ENCODE measurements around the gene STK24.

Gene STK24

GRCh38 chr13:98473788-98474144 is 103.1 kb downstream of the STK24 start:
- Histone ChIP-seq H4K91ac (ENCODE audit: low read depth, low read length) (no peak overlapping the region), H3K14ac (ENCODE audit: low read length) (no peak overlapping the region), H3K79me2 (ENCODE audit: control insufficient read depth, insufficient read depth, low read length, poor library complexity) (peaks cover 4% of the 10 kb centered on the region), H2BK120ac (ENCODE audit: insufficient read depth, low read length, poor library complexity) (no peak overlapping the region), H3K4me3 (ENCODE audit: low read depth, low read length) (no peak overlapping the region), H4K8ac (ENCODE audit: low read depth, low read length) (no peak overlapping the region), H3K4me1 (ENCODE audit: control insufficient read depth in 1 of 2, insufficient read depth in 2 of 2, low read length in 2 of 2) (peaks cover 12 to 21% of the 10 kb centered on the region in 2 experiments), H4K12ac (ENCODE audit: low read depth, low read length) (peak overlapping the region; percentile 39), H3K23ac (ENCODE audit: low read length) (no peak overlapping the region), H3K79me1 (ENCODE audit: low read length) (peaks cover 6% of the 10 kb centered on the region), H3K27ac (ENCODE audit: low read depth, low read length) (no peak overlapping the region), H2AFZ (ENCODE audit: insufficient read depth, low read length, poor library complexity) (no peak overlapping the region), H3K4ac (ENCODE audit: low read depth, low read length) (no peak overlapping the region), H3K9me3 (ENCODE audit: insufficient read depth, low read depth, low read length) (no peaks in the 10 kb centered on the region), H3K9ac (ENCODE audit: low read length) (no peak overlapping the region), H3K4me2 (ENCODE audit: low read length) (no peak overlapping the region), H2BK5ac (ENCODE audit: low read depth, low read length, poor library complexity) (no peak overlapping the region), H3K18ac (ENCODE audit: low read length) (no peak overlapping the region), H2BK12ac (ENCODE audit: low read length) (no peak overlapping the region), H2AK5ac (ENCODE audit: low read length) (no peak overlapping the region), H3K36me3 (ENCODE audit: control insufficient read depth in 1 of 2, insufficient read depth in 2 of 2, low read length in 2 of 2) (peaks cover 26 to 28% of the 10 kb centered on the region in 2 experiments), H3K27me3 (ENCODE audit: insufficient read depth, low read length) (no peaks in the 10 kb centered on the region)
- no CpG with 5 or more reads among the region's 7 CpGs for WGBS (ENCODE audit: extremely low coverage, insufficient coverage, insufficient read length)
- no peak for DNase-seq

GRCh38 chr13:98473135-98473787 is 103.6 kb downstream of the STK24 start:
- Histone ChIP-seq H3K4me2 (ENCODE audit: low read length) (no peak overlapping the region), H2BK12ac (ENCODE audit: low read length) (no peak overlapping the region), H2AFZ (ENCODE audit: insufficient read depth, low read length, poor library complexity) (no peak overlapping the region), H2AK5ac (ENCODE audit: low read length) (no peak overlapping the region), H3K4me3 (ENCODE audit: low read depth, low read length) (no peak overlapping the region), H3K18ac (ENCODE audit: low read length) (peak overlapping the region; percentile 59), H3K79me1 (ENCODE audit: low read length) (peaks cover 5% of the 10 kb centered on the region), H3K9ac (ENCODE audit: low read length) (no peak overlapping the region), H3K4ac (ENCODE audit: low read depth, low read length) (no peak overlapping the region), H2BK5ac (ENCODE audit: low read depth, low read length, poor library complexity) (no peak overlapping the region), H3K36me3 (ENCODE audit: control insufficient read depth in 1 of 2, insufficient read depth in 2 of 2, low read length in 2 of 2) (peaks cover 29 to 31% of the 10 kb centered on the region in 2 experiments), H3K27me3 (ENCODE audit: insufficient read depth, low read length) (no peaks in the 10 kb centered on the region), H3K79me2 (ENCODE audit: control insufficient read depth, insufficient read depth, low read length, poor library complexity) (peaks cover 3% of the 10 kb centered on the region), H4K12ac (ENCODE audit: low read depth, low read length) (peak overlapping the region; percentile 39), H3K23ac (ENCODE audit: low read length) (no peak overlapping the region), H2BK120ac (ENCODE audit: insufficient read depth, low read length, poor library complexity) (no peak overlapping the region), H3K27ac (ENCODE audit: low read depth, low read length) (no peak overlapping the region), H3K9me3 (ENCODE audit: insufficient read depth, low read depth, low read length) (no peaks in the 10 kb centered on the region), H4K91ac (ENCODE audit: low read depth, low read length) (no peak overlapping the region), H3K14ac (ENCODE audit: low read length) (no peak overlapping the region), H3K4me1 (ENCODE audit: control insufficient read depth in 1 of 2, insufficient read depth in 2 of 2, low read length in 2 of 2) (peaks cover 8 to 18% of the 10 kb centered on the region in 2 experiments), H4K8ac (ENCODE audit: low read depth, low read length) (no peak overlapping the region)
- no peak for DNase-seq
- WGBS (ENCODE audit: extremely low coverage, insufficient coverage, insufficient read length): no CpG with 5 or more reads among the region's 5 CpGs

- no peak overlapping the region for H2AK5ac ChIP-seq (ENCODE audit: low read length)
- no peaks in the 10 kb centered on the region for H3K27me3 ChIP-seq (ENCODE audit: insufficient read depth, low read length)
- no peak overlapping the region for H3K18ac ChIP-seq (ENCODE audit: low read length)
- H3K4me3 ChIP-seq (ENCODE audit: low read depth, low read length): no peak overlapping the region
- no peak overlapping the region for H4K12ac ChIP-seq (ENCODE audit: low read depth, low read length)
- no peak overlapping the region for H4K8ac ChIP-seq (ENCODE audit: low read depth, low read length)
- no peak overlapping the region for H3K23ac ChIP-seq (ENCODE audit: low read length)
- peaks cover 7 to 14% of the 10 kb centered on the region in 2 experiments for H3K4me1 ChIP-seq (ENCODE audit: control insufficient read depth in 1 of 2, insufficient read depth in 2 of 2, low read length in 2 of 2)
- WGBS (ENCODE audit: extremely low coverage, insufficient coverage, insufficient read length): no CpG with 5 or more reads among the region's 10 CpGs
- peaks cover 32 to 35% of the 10 kb centered on the region in 2 experiments for H3K36me3 ChIP-seq (ENCODE audit: control insufficient read depth in 1 of 2, insufficient read depth in 2 of 2, low read length in 2 of 2)
- no peak overlapping the region for H3K14ac ChIP-seq (ENCODE audit: low read length)
- H3K4ac ChIP-seq (ENCODE audit: low read depth, low read length): no peak overlapping the region
- H3K9ac ChIP-seq (ENCODE audit: low read length): no peak overlapping the region
- H3K27ac ChIP-seq (ENCODE audit: low read depth, low read length): no peak overlapping the region
- no peaks in the 10 kb centered on the region for H3K9me3 ChIP-seq (ENCODE audit: insufficient read depth, low read depth, low read length)
- H3K79me2 ChIP-seq (ENCODE audit: control insufficient read depth, insufficient read depth, low read length, poor library complexity): peaks cover 2% of the 10 kb centered on the region
- H2AFZ ChIP-seq (ENCODE audit: insufficient read depth, low read length, poor library complexity): no peak overlapping the region
- peaks cover 4% of the 10 kb centered on the region for H3K79me1 ChIP-seq (ENCODE audit: low read length)
- no peak overlapping the region for H2BK120ac ChIP-seq (ENCODE audit: insufficient read depth, low read length, poor library complexity)
- no peak overlapping the region for H4K91ac ChIP-seq (ENCODE audit: low read depth, low read length)
- DNase-seq: no peak
- H3K4me2 ChIP-seq (ENCODE audit: low read length): no peak overlapping the region
- H2BK5ac ChIP-seq (ENCODE audit: low read depth, low read length, poor library complexity): no peak overlapping the region
- no peak overlapping the region for H2BK12ac ChIP-seq (ENCODE audit: low read length)
Observed at GRCh38 chr13:98471934-98472333, 105.0 kb downstream of the STK24 start.

GRCh38 chr13:98470920-98471319 is 106.0 kb downstream of the STK24 start:
- Histone ChIP-seq H3K4me1 (ENCODE audit: control insufficient read depth in 1 of 2, insufficient read depth in 2 of 2, low read length in 2 of 2) (peaks cover 0 to 6% of the 10 kb centered on the region in 2 experiments), H2AK5ac (ENCODE audit: low read length) (no peak overlapping the region), H4K12ac (ENCODE audit: low read depth, low read length) (no peak overlapping the region), H3K9ac (ENCODE audit: low read length) (no peak overlapping the region), H3K79me2 (ENCODE audit: control insufficient read depth, insufficient read depth, low read length, poor library complexity) (no peaks in the 10 kb centered on the region), H3K27ac (ENCODE audit: low read depth, low read length) (no peak overlapping the region), H3K9me3 (ENCODE audit: insufficient read depth, low read depth, low read length) (no peaks in the 10 kb centered on the region), H3K79me1 (ENCODE audit: low read length) (no peaks in the 10 kb centered on the region), H3K4me2 (ENCODE audit: low read length) (no peak overlapping the region), H2BK5ac (ENCODE audit: low read depth, low read length, poor library complexity) (no peak overlapping the region), H3K27me3 (ENCODE audit: insufficient read depth, low read length) (no peaks in the 10 kb centered on the region), H3K23ac (ENCODE audit: low read length) (no peak overlapping the region), H4K8ac (ENCODE audit: low read depth, low read length) (no peak overlapping the region), H2BK120ac (ENCODE audit: insufficient read depth, low read length, poor library complexity) (no peak overlapping the region), H4K91ac (ENCODE audit: low read depth, low read length) (no peak overlapping the region), H2BK12ac (ENCODE audit: low read length) (no peak overlapping the region), H3K4ac (ENCODE audit: low read depth, low read length) (no peak overlapping the region), H3K18ac (ENCODE audit: low read length) (no peak overlapping the region), H2AFZ (ENCODE audit: insufficient read depth, low read length, poor library complexity) (no peak overlapping the region), H3K14ac (ENCODE audit: low read length) (no peak overlapping the region), H3K36me3 (ENCODE audit: control insufficient read depth in 1 of 2, insufficient read depth in 2 of 2, low read length in 2 of 2) (peaks cover 32 to 38% of the 10 kb centered on the region in 2 experiments), H3K4me3 (ENCODE audit: low read depth, low read length) (no peak overlapping the region)
- WGBS (ENCODE audit: extremely low coverage, insufficient coverage, insufficient read length): no CpG with 5 or more reads among the region's 6 CpGs
- peak in 1 of 2 donors; percentile 26 for DNase-seq
